Limb (tissue), 2 donors: ENCODE results near the gene CTSZ.
"Not testable (repeated sequence)": the region's sequence is repeated elsewhere in the genome, so short reads cannot be mapped to it uniquely, and the experiment has no call there.

Experiments
- DNase-seq, 2 donors: peaks; one replicate each; pipeline ENCODE4 v3.0.0-alpha.2; 2016; ENCODE audit errors: extremely low spot score in 2 of 2

Gene CTSZ

DNA sequence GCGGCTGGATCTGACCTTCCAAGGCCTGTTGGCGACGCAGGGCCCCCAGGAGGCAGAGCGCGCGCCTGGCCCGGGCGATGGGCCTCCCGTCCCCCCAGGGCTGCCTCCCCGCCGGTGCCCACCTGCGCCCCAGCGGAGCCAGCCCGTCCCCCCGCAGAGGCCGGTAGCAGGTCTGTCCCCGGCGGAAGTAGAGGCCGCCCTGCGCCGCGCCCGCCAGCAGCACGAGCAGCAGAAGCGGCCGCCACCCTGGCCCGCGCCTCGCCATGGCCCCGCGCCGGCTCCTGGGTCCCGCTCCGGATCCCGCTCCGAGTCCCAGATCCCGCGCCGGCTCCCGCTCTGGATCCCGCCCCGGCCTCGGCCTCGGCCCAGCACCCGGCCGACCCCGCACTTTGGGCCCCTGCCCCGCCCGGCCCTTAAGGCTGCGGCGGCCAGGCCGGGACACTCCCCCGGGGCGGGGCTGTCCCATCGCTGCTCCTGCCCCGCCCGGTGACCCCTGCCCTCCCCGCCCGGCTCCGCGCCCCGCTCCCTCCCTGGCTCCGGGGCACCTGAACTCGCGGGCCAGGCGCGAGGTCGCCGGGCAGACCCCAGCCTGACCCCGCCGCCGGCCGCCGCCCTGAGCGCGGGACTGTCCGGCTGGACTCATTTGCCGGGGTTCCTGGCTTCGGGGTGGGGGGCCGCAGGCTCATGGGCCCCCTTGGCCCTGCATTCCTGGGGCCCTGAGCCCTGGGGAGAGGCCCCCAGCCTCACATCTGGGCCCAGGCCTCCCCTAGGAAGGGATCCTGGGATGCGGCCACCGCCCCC, at the start of gene CTSZ:
CTSZ (minus strand) TSS at position 391 of the 801 bp plus-strand sequence; CDS start at position 265, 126 bp downstream.
- peak; percentile 38 to 80 for DNase-seq

- DNase-seq: peak in 1 of 2 donors; percentile 15
Observed at GRCh38 chr20:59055302-59055701, 48.2 kb upstream of the CTSZ start.

DNA sequence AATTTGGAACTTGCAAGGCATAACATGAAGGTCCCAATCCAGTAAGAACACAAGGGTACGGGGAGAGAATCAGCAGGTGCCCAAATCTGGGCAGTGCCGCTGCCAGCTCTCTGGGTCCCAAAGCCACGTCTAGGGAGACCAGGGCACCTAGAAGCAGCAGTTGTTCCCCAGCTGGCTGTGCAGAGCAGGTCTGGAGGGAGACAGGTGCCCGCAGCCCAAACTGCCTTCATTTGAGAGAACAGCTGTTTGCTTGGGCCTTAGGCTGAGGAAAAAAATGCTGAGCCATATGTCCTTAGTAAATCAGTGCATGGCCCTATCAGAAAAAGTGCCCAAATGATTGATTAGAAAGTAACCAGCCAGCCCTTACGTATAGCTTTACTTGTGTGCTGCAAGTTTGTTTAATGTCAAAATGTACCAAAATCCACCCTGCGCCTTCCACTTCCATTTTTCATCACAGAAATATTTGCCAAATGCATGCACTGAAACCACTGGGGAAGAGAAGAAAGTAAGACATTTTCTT, 44.7 kb upstream of the CTSZ start:
- peak in 1 of 2 donors; percentile 19 for DNase-seq

- DNase-seq: no peak
Observed at GRCh38 chr20:59050437-59050836, 43.4 kb upstream of the CTSZ start.

GRCh38 chr20:59048681-59049030, 41.6 kb upstream of the CTSZ start:
- DNase-seq: no peak

DNA sequence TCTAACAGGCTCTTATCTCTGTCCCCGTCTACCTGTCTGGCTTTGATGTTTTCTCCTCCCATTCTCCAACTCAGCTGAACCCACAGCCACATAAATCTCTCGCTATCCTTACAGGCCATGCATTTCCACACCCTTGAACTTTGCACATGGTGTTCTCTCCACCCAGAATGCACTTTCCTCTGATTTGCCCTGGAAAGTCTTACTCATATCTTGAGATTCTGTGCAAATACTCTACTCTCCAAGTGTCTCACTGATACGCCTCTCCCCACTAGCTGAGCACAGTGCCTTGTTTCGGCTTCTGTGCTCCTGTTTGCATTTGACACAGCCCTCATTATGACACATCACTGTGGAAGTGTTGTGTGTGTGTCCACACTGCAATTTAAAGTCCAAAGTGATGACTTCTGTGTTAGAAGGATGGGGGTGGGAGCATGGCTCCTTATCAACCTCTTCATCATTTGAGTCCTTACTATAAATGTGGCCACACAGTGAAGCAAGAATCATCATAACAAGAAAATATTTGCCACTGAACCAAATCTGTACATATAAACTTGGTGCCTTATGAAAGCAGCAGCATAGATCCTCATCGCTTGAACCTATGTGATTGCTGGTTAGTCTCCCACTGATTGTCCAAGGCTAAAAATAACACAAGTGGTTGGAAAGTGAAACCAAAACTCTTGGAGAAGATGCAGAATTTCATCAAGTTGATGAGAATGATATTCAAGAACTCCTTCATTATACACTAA, 41.1 kb upstream of the CTSZ start:
- DNase-seq: no peak

DNA sequence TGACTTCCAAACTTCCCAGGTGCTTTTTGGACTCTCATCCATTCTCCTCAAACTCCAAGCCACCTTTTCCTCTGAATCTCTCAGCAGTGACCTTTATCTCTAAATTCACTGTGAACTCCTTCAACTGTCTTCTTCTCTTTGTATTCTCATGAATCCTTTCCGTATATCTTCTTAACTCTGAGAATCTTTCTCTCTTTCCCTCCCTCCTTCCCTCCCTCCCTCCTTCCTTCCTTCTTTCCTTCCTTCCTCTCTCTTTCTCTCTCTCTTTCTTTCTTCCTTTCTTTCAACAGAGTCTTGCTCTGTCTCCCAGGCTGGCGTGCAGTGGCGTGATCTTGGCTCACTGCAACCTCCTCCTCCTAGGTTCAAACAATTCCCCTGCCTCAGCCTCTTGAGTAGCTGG, 39.8 kb upstream of the CTSZ start:
- DNase-seq: no peak

GRCh38 chr20:59044796-59045195, 37.7 kb upstream of the CTSZ start:
- no peak for DNase-seq

DNA sequence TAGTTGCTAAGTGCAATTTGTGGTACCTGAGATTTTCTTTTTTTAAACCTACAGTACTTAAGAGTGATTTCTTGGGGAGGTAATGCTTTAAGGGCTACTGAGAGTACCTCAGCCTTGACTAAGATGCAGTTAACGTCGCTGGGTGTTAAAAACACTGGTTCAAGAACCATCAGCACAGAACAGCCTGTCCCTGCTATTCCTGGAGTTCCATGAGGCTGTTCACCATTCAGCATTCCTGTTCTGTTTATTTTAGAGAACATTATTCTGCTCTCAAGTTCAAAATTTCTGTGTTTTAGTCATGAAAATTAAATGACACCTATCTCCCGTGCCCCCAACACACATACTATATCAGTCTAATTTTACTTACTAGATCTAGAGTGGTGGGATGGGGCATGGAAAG, 37.2 kb upstream of the CTSZ start:
- DNase-seq: no peak

DNA sequence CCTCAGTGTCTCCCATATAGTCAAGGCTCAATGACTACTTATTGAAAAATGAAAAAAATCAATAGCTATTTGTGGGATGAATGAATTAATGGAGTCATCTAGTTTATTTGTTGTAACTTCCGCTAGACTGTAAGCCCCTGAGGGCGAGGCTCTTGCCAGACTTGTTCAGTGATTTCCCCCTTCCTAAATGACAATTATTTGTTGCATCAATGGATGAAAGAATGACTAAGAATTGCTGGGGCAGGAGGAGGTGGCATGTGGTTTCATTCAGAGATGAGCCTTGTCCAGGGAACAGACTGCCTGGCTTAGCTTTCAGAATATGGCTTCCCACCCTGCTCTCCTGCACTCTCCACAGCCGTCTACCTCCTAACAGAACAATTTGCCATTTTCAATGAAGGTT, 36.6 kb upstream of the CTSZ start:
- DNase-seq: no peak

DNA sequence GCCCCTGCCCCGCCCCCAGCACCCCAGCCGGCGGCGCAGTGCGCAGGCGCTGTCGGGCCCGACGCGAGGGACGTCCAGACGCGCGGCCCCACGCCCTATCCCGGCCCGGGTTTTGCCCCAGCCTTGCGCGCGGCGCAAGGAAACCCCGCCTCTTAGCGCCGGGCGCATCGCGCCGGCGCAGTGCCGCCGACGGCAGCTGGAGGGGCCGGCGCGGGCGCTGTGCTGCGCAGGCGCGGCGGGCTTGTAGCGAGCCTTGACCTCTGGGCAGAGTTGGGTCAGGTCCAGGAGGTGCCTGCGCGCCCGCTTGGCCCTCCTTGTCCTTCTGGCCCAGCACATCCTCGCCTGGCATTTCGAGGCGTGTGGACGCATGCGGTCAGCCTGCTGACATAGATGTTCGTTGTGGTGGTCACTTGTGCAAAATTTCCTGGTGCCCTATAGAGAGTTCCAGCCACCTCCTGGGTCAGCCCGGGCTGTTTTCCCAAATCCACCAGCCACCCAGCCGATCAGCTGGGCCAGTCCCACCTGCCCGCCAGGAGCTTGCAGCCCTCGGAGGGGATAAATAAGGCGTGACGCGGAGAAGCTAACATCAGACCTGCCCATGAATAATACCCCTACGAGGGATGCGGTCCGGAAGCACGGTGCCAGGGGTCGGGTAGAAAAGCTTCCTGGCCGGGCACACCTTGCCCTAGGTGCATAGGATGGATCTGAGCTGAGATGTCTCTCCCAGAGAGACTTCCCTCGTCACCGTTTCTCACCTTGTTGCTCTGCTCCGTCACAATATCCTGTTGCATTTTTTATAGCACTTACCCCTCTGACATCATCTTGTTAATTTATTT, 36.0 kb upstream of the CTSZ start:
- DNase-seq: peak; percentile 93

DNA sequence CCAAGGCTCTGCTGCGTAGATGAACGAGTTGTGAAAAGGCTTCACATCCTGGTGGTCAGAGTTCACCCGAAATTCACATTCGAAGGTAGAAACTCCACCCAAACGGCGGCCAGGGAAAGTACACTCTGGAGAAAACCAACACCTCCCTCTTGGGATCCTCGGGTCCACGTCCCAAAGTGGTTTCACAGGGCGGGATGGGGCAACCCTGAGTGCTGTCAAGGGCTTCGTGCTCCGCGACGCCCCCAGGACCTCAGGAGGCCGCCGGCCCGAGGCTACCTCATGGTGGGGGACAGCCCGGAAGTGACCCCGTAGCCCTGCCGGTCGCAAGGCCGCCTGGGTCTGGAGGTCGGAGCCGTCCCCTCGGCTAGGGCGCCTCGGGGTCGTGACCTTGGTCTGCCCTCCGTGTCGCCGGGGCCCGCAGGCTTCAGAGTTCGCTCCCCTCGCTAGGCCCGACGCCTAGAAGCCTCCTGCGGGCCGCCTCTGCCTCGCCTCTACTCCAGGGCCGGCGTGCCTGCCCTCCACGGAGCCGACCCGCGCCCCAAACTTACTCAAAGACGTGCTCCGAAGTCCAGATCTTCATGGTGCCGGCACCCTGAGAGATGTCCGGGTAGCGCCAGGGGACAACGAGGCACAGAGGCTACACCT, 35.2 kb upstream of the CTSZ start, which contains the start of gene PRELID3B:
PRELID3B (minus strand) TSS at position 636 of the 645 bp plus-strand sequence; CDS start at position 580, 56 bp downstream.
- DNase-seq: no peak

DNA sequence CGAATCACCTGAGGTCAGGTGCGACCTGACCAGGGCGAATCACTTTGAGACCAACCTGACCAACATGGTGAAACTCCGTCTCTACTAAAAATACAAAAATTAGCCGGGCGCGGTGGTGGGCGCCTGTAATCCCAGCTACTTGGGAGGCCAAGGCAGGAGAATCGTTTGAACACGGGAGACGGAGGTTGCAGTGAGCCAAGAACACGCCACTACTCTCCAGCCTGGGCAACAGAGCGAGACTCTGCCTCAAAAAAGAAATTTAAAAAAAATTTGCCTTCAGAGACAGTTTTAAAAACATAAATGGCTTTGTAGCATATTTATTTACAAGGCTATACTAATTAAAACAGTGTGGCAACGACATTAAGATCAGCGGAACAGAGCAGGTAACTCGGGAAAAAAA, 34.4 kb upstream of the CTSZ start:
- not testable (repeated sequence) for DNase-seq

DNA sequence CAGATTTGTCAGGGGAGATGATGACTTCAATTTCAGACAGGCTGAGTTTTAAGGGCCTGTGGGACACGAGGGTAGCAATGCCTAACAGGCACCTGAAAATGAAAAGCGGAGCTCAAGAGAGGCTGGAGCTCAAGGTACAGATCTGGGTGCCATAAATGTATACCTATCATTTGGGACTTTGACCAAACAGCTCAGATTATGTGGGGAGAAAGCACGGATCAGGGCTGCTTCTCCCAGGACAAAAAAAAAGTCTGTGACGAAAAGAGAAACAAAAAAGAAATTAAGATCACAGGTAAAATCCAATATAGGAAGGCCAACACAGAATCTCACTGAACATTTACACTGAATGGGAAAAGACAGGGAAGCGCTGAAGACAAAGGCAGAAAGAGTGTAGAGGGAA, 33.6 kb upstream of the CTSZ start:
- DNase-seq: no peak

- DNase-seq: no peak
Observed at GRCh38 chr20:59039233-59039632, 32.2 kb upstream of the CTSZ start.

- DNase-seq: no peak
Observed at GRCh38 chr20:59037386-59037785, 30.3 kb upstream of the CTSZ start.

DNA sequence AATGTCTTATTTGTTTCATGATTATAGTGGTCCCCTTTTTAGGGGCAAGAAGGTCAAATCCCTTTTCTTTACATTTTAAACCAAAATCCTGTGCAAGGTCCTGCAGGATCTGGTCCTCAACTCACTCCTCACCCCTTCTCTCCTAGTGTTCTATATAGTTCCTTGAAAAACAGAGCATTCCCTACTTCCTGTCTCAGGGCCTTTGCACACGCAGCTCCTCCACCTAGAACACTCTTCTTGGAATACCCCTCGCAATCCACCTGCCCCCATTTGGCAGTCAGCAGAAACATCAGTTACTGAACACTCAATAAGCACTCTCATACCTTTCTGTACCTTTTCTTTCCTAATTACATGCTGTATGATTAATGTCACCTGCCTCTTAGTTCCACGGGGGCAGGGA, 28.3 kb upstream of the CTSZ start:
- no peak for DNase-seq

DNA sequence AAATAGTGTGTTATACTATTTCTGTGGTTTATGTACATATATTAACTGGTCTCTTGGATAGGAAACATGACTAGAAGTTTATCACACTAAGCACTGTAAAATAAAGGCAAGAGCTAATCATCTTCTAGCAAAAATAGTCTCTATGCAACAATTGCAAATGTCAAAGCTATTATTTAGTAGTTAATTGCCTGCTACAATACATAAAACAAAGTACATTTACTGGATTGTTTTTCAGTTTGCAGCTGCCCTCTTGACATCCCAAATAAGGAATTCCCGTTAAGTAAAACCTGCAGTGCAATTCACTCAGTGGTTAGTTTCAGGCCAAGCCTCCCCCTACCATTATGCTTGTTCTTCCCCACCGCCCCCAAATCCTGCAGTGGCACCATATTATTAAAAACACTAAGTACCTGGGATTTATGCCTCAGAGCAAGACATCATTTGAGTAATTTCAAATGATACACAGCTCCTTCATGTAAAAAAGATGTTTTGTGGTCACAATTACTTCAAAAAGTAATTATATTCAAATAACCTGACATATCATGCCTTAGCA, 26.6 kb upstream of the CTSZ start:
- no peak for DNase-seq

DNA sequence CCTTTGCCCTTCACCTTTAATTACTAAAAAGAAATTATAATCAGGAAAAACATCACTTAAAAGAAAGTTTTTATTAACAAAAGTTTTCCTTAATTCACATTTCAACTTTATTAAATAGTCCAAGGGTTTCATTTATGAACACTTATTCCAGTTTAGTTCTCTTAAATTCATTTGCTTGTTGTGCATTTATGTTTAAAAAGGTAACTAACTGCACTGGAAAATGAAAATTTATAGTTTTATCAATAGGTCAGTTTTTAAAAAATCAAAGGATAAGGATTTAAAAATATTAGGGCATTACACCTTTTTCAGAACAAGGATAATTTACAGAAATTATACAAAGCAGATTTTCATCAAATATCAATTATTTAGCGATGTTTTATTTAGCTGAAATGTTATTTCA, 26.0 kb upstream of the CTSZ start:
- DNase-seq: no peak

DNA sequence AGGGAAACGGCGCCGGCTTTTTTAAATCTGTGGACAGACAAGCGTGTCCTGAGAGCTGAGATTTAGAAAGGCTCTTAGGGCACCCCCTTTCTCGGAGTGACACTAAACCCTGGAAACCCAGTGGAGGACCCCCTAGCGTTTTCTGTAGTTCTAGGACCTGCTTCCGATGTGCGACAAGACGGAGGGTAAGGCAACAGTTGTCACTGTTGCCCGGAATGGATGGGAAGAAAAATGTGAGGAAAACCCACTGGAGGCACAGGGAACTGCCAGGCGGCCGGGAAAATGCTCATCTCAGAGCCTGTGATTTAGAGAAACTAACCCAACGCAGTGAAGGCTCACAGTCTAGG, 25.6 kb upstream of the CTSZ start:
- no peak for DNase-seq
